Measurements from ENCODE around the gene RELN. TPM values are rescaled to one million over a fixed set of nuclear protein-coding genes. Genes with fewer than 3 reads are reported as not detected.

Gene RELN
- total and polyA plus RNA-seq, 9 donors = 2.1 to 31.3 (median 8.2) TPM

Other genes with a start within 250 kb of the RELN start
- gene ORC5, start 218.4 kb upstream of the RELN start, total RNA-seq = 16.3 TPM
- gene ORC5, start 218.4 kb upstream of the RELN start, polyA plus RNA-seq (ENCODE audit: insufficient read depth in 1 of 8, insufficient read length in 8 of 8, low replicate concordance in 1 of 8) = 10 to 100 TPM; 12.4 to 16.6 (median 14.7) TPM